GM21381 (cell line): Measurements from ENCODE around the gene PTPRK.
"Not testable (repeated sequence)": the region's sequence is repeated elsewhere in the genome, so short reads cannot be mapped to it uniquely, and the experiment has no call there.

Source experiments
- ATAC-seq: cut with Tn5 transposase; IDR thresholded peaks from one replicate; pipeline ENCODE4 v1.9.1; 2021; ENCODE audit warnings: mild to moderate bottlenecking, moderate library complexity; ENCODE audit not compliant: unreplicated experiment

PTPRK gene

DNA sequence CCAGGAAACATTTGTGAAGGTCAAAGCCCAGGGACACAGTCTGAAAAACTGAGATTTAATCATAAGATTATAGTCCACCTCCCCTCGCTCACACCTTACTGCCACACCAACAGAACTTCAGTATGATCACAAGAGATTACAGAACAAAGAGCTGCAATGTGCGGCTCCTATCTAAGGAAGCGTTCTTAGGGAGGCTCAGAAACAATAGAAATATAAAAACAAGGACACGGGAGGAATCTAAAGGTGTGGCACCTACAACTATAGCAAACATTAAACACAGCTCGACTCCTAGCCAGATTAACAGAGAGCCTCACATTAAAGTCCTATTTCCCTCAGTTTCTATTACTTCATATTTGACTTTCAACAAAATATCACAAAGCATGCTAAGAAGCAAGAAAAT, 579.2 kb downstream of the PTPRK start:
- ATAC-seq, result no peak

DNA sequence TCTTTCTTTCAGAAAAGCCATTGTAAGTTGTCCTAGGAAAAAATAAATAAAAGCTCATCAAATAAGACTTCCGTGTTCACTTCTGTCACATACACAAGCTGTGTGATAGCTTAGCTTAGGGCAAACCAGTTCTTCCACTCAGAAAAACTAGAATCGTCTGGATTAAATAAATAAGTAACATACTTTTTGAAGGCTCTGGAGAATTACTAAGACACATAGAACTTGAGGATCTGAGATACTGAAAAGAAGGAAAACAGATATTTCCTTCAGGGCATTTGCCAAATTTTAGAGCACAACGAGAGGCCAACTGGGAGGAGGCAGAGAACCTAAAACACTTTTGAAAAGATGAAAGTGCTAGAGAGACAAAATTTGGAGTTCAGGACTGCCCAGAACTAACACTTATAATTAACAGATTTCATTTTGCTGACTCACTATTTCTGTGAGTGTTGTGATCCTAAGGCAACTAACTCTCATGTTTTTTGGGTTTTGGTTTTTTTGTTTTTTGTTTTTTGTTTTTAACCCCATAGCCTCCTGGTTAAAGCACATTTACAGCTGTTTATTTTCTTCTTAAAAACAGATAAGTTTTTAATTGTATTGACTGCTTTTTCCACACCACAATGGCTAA, 580.8 kb downstream of the PTPRK start:
- no peak for ATAC-seq

DNA sequence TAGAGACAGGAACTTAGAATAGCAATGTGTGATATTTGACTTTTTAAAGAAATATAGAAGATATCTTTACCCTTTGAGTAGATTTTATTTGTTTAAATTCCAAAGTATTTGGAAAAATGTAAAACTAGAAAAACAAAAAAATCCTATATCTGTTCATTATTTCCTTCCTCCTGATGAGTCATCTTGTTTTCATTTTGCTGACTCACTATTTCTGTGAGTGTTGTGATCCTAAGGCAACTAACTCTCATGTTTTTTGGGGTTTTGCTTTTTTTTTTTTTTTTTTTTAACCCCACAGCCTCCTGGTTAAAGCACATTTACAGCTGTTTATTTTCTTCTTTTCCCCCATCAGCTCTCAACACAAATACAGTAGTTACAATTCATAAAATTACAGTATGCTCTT, 581.7 kb downstream of the PTPRK start:
- ATAC-seq, result no peak

DNA sequence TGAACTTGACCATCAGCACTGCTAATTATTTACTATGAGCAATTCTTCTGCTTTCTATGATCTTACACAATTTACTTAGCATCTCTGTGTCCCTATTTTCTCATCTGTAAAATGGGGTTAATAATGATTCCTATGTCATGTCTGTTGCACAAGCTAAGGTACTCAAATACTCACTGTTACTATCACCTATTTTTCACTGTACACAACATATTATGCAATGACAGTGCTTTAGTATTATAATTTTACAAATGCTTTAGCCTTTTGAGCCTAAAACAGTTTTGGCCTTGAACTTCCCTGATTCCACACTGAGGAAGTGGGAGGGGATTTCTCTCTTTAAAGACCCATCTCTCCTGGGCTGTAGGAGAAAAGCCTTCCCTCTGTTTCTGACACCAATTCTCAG, 582.7 kb downstream of the PTPRK start:
- no peak for ATAC-seq

DNA sequence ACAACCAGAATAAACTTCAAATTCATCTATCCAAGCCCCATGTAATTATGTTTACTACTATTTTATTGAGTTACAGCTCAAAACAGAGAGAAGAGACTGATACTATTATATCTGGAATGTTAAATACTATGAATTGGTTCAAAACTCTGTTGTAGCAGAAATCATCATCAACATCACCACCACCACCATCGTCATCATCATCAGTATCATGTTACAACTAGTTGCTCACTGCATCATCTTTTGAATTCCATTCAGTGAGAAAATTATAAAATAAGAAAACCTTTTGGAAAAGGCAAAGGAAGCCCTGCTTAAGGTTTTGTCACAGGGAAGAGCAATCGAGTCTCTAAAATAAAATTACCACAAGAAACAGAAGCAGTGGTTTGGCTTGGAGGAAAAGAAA, 583.3 kb downstream of the PTPRK start:
- no peak for ATAC-seq

DNA sequence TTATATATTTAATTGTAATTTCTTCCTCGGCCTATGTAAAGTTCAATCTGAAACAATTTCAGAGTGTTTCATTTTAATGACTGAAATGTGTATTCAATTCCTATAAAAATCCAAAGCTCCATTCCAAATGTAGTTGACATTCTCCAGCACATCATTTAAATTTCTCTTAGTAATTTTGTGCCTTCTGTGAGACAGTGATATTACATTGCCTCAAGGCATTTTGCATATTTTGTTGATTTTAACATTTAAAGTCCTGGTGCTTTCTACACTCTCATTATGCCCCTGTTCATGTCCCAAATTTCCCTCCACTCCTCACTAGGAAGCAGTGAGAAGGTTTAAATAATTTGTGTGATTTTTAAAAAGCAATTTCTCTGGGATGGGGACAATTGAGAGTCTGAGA, 585.4 kb downstream of the PTPRK start:
- no peak for ATAC-seq

DNA sequence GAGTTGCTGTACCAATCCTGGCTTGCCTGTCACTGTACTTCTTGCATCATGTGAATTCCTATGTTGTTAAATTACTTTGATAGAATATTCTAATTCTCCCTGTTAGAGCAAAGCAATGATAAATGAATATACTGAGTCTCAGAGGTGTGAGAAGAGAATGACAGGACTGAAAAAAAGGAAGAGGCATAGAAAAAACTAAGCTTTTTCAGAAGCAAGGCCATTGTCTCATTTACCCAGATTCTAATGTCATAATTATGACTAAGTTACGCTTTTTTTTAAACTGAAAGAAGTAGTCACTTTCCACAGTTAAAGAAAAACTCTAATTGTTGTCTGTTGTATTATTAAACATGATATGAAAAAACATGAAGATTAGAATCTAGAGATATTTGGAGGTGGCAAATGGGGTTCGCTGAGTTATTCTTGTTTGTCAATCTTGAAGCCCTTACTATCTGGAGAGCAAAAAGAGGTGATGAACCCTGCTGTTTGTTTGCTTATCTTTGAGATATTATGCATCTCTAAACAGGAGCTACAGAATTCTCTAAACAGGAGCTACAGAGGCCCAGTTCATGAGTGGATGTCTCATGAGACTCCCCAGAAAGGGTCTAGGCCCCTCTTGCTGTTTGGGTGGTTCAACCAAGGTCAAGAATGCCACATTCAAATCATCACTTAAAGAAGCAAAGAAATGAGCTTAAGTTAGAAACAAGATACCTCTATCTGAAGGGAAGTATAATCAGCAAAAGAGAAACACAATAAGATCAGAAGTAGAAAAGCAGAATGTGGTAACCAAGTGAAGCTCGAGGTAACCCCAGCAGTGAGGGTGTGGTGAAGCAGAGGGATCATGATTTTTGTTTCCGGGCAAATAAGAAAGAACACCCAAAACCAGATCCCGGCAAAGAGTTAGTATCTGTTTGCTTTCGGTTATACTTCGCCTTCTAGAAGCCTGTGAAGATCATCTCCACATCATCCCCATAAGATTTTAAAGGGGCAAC, 586.3 kb downstream of the PTPRK start:
- no peak for ATAC-seq

DNA sequence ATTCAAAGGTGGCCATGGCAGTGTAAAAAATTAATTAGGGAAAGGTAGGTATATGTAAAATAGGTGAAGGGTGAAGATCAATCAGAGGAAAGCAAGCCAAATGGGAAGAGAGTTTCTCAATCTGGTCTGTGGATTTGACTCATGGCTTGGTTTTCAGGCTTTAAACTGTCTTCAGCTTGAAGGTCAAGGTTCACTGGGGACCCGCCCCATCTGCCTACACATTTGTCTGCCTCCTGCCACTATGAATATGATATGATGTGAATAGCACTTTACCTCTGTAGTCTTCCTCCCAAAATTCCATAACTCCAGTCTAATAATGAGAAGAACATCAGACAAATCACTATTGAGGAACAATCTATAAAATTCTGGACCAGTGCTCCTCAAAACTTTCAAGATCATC, 587.3 kb downstream of the PTPRK start:
- no peak for ATAC-seq

DNA sequence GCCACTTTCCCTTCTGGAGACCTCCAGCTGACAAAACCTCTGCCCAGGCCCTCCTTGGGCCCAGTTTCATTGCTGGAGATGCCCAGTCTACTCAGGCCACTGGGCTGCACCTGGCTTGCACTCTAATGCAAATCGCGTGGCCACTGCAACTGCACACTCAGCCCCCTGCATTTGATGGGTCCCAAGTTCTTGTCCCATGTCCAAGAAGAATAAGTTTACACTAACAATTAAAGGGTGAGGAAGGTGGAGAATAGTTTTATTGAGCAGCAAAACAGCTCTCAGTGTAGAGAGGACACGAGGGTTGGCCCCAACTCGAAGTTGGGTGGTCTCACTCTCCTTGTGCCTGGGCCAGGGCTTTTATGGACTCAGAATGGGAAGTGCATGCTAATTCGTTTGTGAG, 587.7 kb downstream of the PTPRK start:
- no peak for ATAC-seq

DNA sequence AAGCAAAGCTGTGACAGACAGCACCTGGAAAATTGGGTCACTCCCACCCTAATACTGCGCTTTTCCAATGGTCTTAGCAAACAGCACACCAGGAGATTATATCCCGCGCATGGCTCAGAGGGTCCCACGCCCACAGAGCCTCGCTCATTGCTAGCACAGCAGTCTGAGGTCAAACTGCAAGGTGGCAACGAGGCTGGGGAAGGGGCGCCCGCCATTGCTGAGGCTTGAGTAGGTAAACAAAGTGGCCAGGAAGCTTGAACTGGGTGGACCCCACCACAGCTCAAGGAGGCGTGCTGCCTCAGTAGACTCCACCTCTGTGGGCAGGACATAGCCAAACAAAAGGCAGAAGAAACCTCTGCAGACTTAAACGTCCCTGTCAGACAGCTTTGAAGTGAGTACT, 594.0 kb downstream of the PTPRK start:
- not testable (repeated sequence) for ATAC-seq

DNA sequence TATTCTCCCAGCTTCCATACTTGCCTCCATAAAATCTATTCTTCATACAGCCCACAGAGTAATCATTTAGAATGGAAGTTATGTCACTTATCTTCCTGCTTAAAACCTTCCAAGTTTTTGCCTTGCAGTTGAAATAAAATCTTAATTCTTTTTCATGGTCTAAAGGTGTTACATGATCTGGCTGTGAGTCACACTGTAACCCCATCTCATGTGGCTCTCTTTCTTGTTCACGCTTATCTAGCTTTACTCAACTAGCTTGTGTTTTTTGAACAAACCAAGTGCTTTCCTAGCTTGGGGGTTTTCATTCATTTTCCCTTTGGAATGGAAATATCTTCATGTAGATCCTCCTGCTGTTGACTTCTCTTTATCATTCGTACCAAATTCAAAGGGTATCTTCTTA, 596.0 kb downstream of the PTPRK start:
- ATAC-seq, result no peak

DNA sequence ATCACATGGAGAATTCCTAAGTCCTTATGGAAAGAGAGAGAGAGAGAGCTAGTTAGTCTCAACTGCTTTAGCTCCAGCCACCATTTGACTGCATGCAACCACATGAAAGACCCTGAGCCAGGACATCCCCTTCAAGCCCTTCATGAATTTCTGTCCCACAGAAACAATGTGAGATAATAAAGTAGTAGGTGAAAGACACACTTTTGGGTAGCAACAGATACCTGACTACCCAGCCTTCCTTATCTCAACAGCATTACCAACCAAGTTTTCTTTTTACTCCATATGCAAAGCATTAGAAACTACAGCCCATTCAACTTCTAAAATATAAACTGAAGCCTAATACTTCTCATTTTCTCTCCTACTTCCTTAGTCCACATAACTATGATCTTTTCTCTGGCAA, 596.4 kb downstream of the PTPRK start:
- ATAC-seq, result no peak

DNA sequence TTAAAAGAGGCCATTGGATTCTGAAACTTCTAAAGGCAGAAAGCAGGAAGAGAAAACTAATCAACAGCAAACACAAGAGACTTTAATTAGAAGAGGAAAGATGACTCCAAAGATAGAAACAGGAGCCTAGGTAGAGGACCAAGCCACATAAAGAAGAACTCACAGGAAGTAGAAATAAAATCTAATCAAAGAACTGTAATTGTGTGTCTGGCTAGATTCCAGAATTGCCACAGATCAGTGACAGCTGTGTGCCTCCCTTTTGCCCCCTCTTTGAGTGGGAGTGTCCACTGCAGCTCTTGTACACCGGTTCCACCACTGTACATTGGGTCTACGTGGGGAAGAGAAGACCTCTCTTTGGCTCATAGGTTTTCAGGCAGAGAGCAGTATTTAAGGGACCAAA, 597.3 kb downstream of the PTPRK start:
- ATAC-seq, result no peak

DNA sequence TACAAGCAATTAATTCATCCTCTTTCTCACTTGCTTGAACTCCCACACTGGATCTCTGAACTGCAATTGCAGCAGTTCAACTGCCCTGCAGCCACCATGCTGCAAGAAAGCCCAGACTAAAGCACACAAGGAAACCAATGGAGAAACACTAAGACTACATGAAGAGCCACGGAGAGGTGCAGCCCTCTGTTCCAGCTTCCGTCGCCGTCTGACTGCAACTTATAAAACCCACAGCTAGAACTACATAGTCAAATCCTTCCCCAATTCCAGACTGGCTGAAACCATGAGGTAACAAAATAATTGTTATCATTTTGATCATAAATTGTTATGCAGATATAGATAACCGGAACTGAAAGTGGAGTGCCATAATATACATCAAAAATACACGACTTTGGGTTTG, 598.4 kb downstream of the PTPRK start:
- ATAC-seq, result no peak

DNA sequence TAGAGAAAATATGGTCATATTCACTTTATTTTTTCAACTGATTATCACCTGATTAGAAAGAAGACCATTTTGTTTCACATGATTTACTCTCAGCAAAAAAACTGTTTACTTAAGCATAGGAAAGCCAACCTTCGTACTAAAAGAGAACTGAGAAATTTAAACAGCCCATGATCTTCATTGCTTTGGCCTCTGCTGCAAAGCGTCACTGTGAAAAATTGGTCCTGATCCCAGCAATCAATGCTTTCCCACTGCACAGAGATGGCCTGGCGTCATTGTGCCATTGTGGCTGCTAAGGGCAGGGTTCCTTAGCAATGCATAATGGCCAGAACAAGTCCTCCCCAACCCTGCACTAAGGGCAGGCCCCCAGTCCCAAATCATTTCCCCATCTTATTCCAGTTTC, 599.6 kb downstream of the PTPRK start:
- ATAC-seq, result no peak
